GM12878 (cell line): ENCODE measurements around the gene LMAN2L. TPM values are rescaled to one million over a fixed set of nuclear protein-coding genes. Genes with fewer than 3 reads are reported as not detected.

Experiments used
- ATAC-seq: fragments of 200-7000 bp; cut with Tn5 transposase; 3 replicates; pipeline ENCODE4 v1.9.1; 2020; ENCODE audit warnings: mild to moderate bottlenecking, moderate library complexity
- BruUV-seq: library from RNA; stranded (reverse); fragments of 400-500 nt; replicated peaks from 2 replicates; lab custom pipeline; 2021; lab: Mats Ljungman, UMichigan
- CTCF ChIA-PET: fragments of 300-600 bp; sonication (Branson Sonifier 250); formaldehyde crosslinking; extraction: SDS; loops from one replicate; lab custom pipeline; 2021; ENCODE audit warnings: inconsistent platforms; lab: Yijun Ruan, JAX
- POLR2A ChIA-PET: fragments of 350-600 bp; formaldehyde crosslinking; extraction: SDS; loops from one replicate; lab custom pipeline; 2021; ENCODE audit warnings: inconsistent platforms; lab: Charles Lee
- RAD21 ChIA-PET: fragments of 300-600 bp; sonication (Branson Sonifier 250); formaldehyde crosslinking; loops from one replicate; lab custom pipeline; 2023; ENCODE audit warnings: antibody characterized with exemption; ENCODE audit not compliant: unreplicated experiment; lab: Charles Lee
- SMC1A ChIA-PET: fragments of 300-600 bp; sonication (Branson Sonifier 250); formaldehyde crosslinking; loops from one replicate; lab custom pipeline; 2023; ENCODE audit not compliant: unreplicated experiment, uncharacterized antibody; lab: Charles Lee
- DNase-seq: peaks from one replicate; pipeline ENCODE4 v3.0.0-alpha.2; 2011; ENCODE audit warnings: low read depth, low spot score
- FAIRE-seq: peaks from 3 replicates; lab custom pipeline; 2011; peaks lifted over from hg19 to GRCh38; lab: Jason Lieb, UNC
- H2AFZ ChIP-seq: 2 replicates; pipeline ENCODE4 v1.6.0; 2011; ENCODE audit warnings: low read depth, low read length, control low read depth; ENCODE audit not compliant: control insufficient read depth
- H3K27ac ChIP-seq: 2 replicates; pipeline ENCODE4 v1.5.1; 2011; ENCODE audit warnings: control low read depth; ENCODE audit not compliant: control insufficient read depth, insufficient read depth
- H3K27me3 ChIP-seq, 2 experiments: replicated peaks in 1 of 2; 2 replicates each; pipeline versions ENCODE4 v1.6.0 to v1.6.1; 2011; ENCODE audit warnings: low read length in 1 of 2; ENCODE audit not compliant: control insufficient read depth in 2 of 2, insufficient read depth in 2 of 2
- H3K36me3 ChIP-seq, 2 experiments: 2 replicates each; pipeline ENCODE4 v1.5.1; 2011; ENCODE audit warnings: low read length in 1 of 2; ENCODE audit not compliant: control insufficient read depth in 2 of 2, insufficient read depth in 2 of 2
- H3K4me1 ChIP-seq: 2 replicates; pipeline ENCODE4 v1.6.1; 2011; ENCODE audit warnings: mild to moderate bottlenecking, low read length, moderate library complexity, mixed read lengths; ENCODE audit not compliant: control insufficient read depth, insufficient read depth
- H3K4me2 ChIP-seq: 2 replicates; pipeline ENCODE4 v1.6.0; 2011; ENCODE audit warnings: control low read depth; ENCODE audit not compliant: control insufficient read depth, insufficient read depth
- H3K4me3 ChIP-seq: fragments of 200-600 bp; sonication (generic); 2 replicates; pipeline ENCODE4 v1.5.1; 2016
- H3K79me2 ChIP-seq: 2 replicates; pipeline ENCODE4 v1.6.0; 2011; ENCODE audit warnings: low read length; ENCODE audit not compliant: control insufficient read depth, insufficient read depth
- H3K9ac ChIP-seq: 2 replicates; pipeline ENCODE4 v1.8.0; 2011; ENCODE audit warnings: low read length, control low read depth, mixed read lengths; ENCODE audit not compliant: control insufficient read depth, insufficient read depth
- H3K9me3 ChIP-seq: replicated peaks from 3 replicates; pipeline ENCODE4 v1.5.1; 2011; ENCODE audit warnings: mild to moderate bottlenecking, low read length; ENCODE audit not compliant: control insufficient read depth, insufficient read depth
- H4K20me1 ChIP-seq: 2 replicates; pipeline ENCODE4 v1.6.0; 2011; ENCODE audit not compliant: control insufficient read depth, insufficient read depth
- HDGF ChIP-seq: fragments of 450-650 bp; IDR thresholded peaks from 2 replicates; pipeline ENCODE4 v1.6.1; 2016; ENCODE audit warnings: antibody characterized with exemption
- IRF4 ChIP-seq: IDR thresholded peaks from 2 replicates; pipeline ENCODE4 v1.6.1; 2011; ENCODE audit warnings: low read depth, low read length
- MAX ChIP-seq: IDR thresholded peaks from 2 replicates; pipeline ENCODE4 v1.6.1; 2012; ENCODE audit warnings: low read depth, low read length, improper control_type of control experiment
- MXI1 ChIP-seq: fragments of 150-350 bp; IDR thresholded peaks from 2 replicates; pipeline ENCODE4 v1.6.1; 2011; ENCODE audit warnings: low read depth, mild to moderate bottlenecking, inconsistent platforms, low read length, improper control_type of control experiment
- NFYA ChIP-seq: IDR thresholded peaks from 2 replicates; pipeline ENCODE4 v1.6.1; 2011; ENCODE audit warnings: low read depth, mild to moderate bottlenecking, low read length, improper control_type of control experiment, borderline replicate concordance
- NFYB ChIP-seq: IDR thresholded peaks from 2 replicates; pipeline ENCODE4 v1.6.1; 2011; ENCODE audit warnings: low read depth, mild to moderate bottlenecking, low read length, improper control_type of control experiment, moderate library complexity; ENCODE audit not compliant: insufficient read depth
- PBX3 ChIP-seq: IDR thresholded peaks from 2 replicates; pipeline ENCODE4 v1.6.1; 2011; ENCODE audit warnings: mild to moderate bottlenecking, low read depth, low read length, moderate library complexity; ENCODE audit not compliant: insufficient replicate concordance
- PRDM15 ChIP-seq: fragments of 450-650 bp; formaldehyde crosslinking; IDR thresholded peaks from 2 replicates; pipeline ENCODE4 v1.4.0; 2020; ENCODE audit warnings: mild to moderate bottlenecking, moderate library complexity
- RB1 ChIP-seq: fragments of 450-650 bp; formaldehyde crosslinking; IDR thresholded peaks from 2 replicates; pipeline ENCODE4 v1.6.1; 2017; ENCODE audit warnings: mild to moderate bottlenecking, borderline replicate concordance
- SIN3A ChIP-seq: IDR thresholded peaks from 2 replicates; pipeline ENCODE4 v1.6.1; 2012; ENCODE audit warnings: low read depth, low read length, improper control_type of control experiment
- SPI1 ChIP-seq: IDR thresholded peaks from 2 replicates; pipeline ENCODE4 v1.6.1; 2011; ENCODE audit warnings: low read depth, mild to moderate bottlenecking, low read length, moderate library complexity, borderline replicate concordance; ENCODE audit not compliant: insufficient read depth
- SRF ChIP-seq, 2 experiments: IDR thresholded peaks; 2 replicates each; pipeline ENCODE4 v1.6.1; 2011; ENCODE audit warnings: low read depth in 2 of 2, low read length in 2 of 2, mild to moderate bottlenecking in 1 of 2, moderate library complexity in 1 of 2
- TCF12 ChIP-seq: IDR thresholded peaks from 2 replicates; pipeline ENCODE4 v1.6.1; 2011; ENCODE audit warnings: low read depth, mild to moderate bottlenecking, low read length
- ZBTB33 ChIP-seq: fragments of 450-650 bp; IDR thresholded peaks from 2 replicates; pipeline ENCODE4 v1.6.1; 2017; ENCODE audit warnings: mild to moderate bottlenecking
- WGBS: methylation state at CpG from one replicate; pipeline ENCODE4 v1.1.6; 2016; ENCODE audit warnings: low lambda C conversion rate; ENCODE audit not compliant: insufficient replicate concordance, insufficient coverage; ENCODE audit errors: missing lambda C conversion rate; 5-methylcytosine and 5-hydroxymethylcytosine counted together
- in situ Hi-C: fragments of 300-500 bp; cut with MboI; formaldehyde crosslinking; loops from 9 replicates; pipeline ENCODE4 v1.14.3; 2018; ENCODE audit warnings: mixed read lengths
- intact Hi-C: fragments of 100-400 bp; cut with micrococcal nuclease; formaldehyde crosslinking; loops from one replicate; pipeline ENCODE4 v1.14.2; 2022; ENCODE audit not compliant: unreplicated experiment
- polyA plus RNA-seq, 11 experiments: library from polyadenylated mRNA; depleted of rRNA in 4 of 11; unstranded in 6 of 11; stranded (reverse) in 5 of 11; fragments of >200 nt; fragmentation: Nextera tagmentation in 4 of 11; fragmentation: Illumina TruSeq in 1 of 11; extraction: Ambion mirVana in 4 of 11; extraction: Trizol in 1 of 11; gene quantifications; 1 replicate in 1 of 11; 2 replicates in 10 of 11; pipeline versions ENCODE4 v1.2.1 to v1.2.3, GENCODE V29; 2011 to 2016; ENCODE audit warnings: inconsistent platforms in 2 of 11, missing spikeins in 2 of 11, low read depth in 1 of 11
- total RNA-seq, 4 experiments: library from RNA; depleted of rRNA in 3 of 4; stranded (reverse); fragments of >200 nt in 3 of 4; fragmentation: Illumina TruSeq in 1 of 4; extraction: Trizol in 1 of 4; gene quantifications; 2 replicates each; pipeline versions ENCODE4 v1.2.1 to v1.2.3, GENCODE V29; 2013 to 2021

LMAN2L gene
- total and polyA plus RNA-seq, 10 of the 15 experiments (the other 5 are each of a cell fraction or from before 2014, with no cell fraction given): 5.7 to 16.3 (median 10.7) TPM

- CTCF ChIA-PET: no interaction called here
- Histone ChIP-seq H3K9ac (no peak overlapping the region), H3K4me2 (no peak overlapping the region), H3K27me3 (0 out of 4 replicates have a peak, but pooled peaks cover 0 to 2% of the 10 kb centered on the region in 2 experiments), H3K4me3 (no peak overlapping the region), H3K9me3 (no peaks in the 10 kb centered on the region), H3K79me2 (no peaks in the 10 kb centered on the region), H2AFZ (no peak overlapping the region), H3K4me1 (no peaks in the 10 kb centered on the region), H4K20me1 (no peaks in the 10 kb centered on the region), H3K36me3 (no peaks in the 10 kb centered on the region), H3K27ac (no peak overlapping the region)
- no peak for ATAC-seq
- no peak for DNase-seq
- SMC1A ChIA-PET: no interaction called here
- no TSS peak for BruUV-seq
- intact Hi-C loops (no loop called here), in situ Hi-C loops (no loop called here)
- RAD21 ChIA-PET: no interaction called here
- WGBS: 52% methylated on average over 9 of the region's 9 CpGs
- POLR2A ChIA-PET: no interaction called here
- no peak for FAIRE-seq
- TF ChIP-seq SPI1: no peak
- TF ChIP-seq SIN3A: no peak
- no peak for TF ChIP-seq ZBTB33
- no peak for TF ChIP-seq MAX
- no peak for TF ChIP-seq SRF (IDR thresholded peaks at IDR 0.05; ENCODE audit: low read depth in 2 of 2, low read length in 2 of 2)
- TF ChIP-seq PBX3: no peak
- TF ChIP-seq NFYA: no peak
- TF ChIP-seq NFYB: no peak
- no peak for TF ChIP-seq HDGF
- no peak for TF ChIP-seq MXI1
- no peak for TF ChIP-seq RB1
- no peak for TF ChIP-seq TCF12
- TF ChIP-seq PRDM15: no peak
- no peak for TF ChIP-seq IRF4
Measured at GRCh38 chr2:96662360-96662759, 77.5 kb downstream of the LMAN2L start.
